Aorta (tissue), 5 donors: ENCODE results near the gene FAM131C. TPM values are rescaled to one million over a fixed set of nuclear protein-coding genes. Genes with fewer than 3 reads are reported as not detected.
A peak's percentile ranks its signal among the peaks of the same experiment; 100 is the strongest.

Experiments
- ATAC-seq: fragments of 200-7000 bp; cut with Tn5 transposase; one replicate; pipeline ENCODE4 v1.9.1; 2022; ENCODE audit warnings: moderate library complexity; ENCODE audit not compliant: low FRiP score
- DNase-seq, 2 donors: peaks; one replicate each; pipeline ENCODE4 v3.0.0-alpha.2; 2020
- H3K27ac ChIP-seq, 2 donors: one replicate each; pipeline ENCODE4 v1.5.1; 2013; ENCODE audit warnings: low read length in 2 of 2, mild to moderate bottlenecking in 2 of 2, moderate library complexity in 2 of 2, control low read depth in 1 of 2, inconsistent platforms in 1 of 2, low read depth in 1 of 2
- H3K27me3 ChIP-seq, 2 donors: one replicate each; pipeline ENCODE4 v1.6.1; 2013; ENCODE audit warnings: control low read depth in 1 of 2, low read length in 1 of 2, mild to moderate bottlenecking in 1 of 2, moderate library complexity in 1 of 2; ENCODE audit not compliant: insufficient read depth in 2 of 2, control insufficient read depth in 1 of 2
- H3K36me3 ChIP-seq, 2 donors: one replicate each; pipeline ENCODE4 v1.6.1; 2013; ENCODE audit warnings: control low read depth in 1 of 2, low read length in 1 of 2, mild to moderate bottlenecking in 1 of 2; ENCODE audit not compliant: insufficient read depth in 2 of 2, control insufficient read depth in 1 of 2
- H3K4me1 ChIP-seq, 2 donors: one replicate each; pipeline ENCODE4 v1.6.1; 2013; ENCODE audit warnings: low read length in 2 of 2, control low read depth in 1 of 2, mild to moderate bottlenecking in 1 of 2, moderate library complexity in 1 of 2; ENCODE audit not compliant: insufficient read depth in 2 of 2, control insufficient read depth in 1 of 2
- H3K4me3 ChIP-seq, 2 donors: one replicate each; pipeline ENCODE4 v1.5.1; 2013; ENCODE audit warnings: low read length in 2 of 2, control low read depth in 1 of 2, mild to moderate bottlenecking in 1 of 2
- H3K9me3 ChIP-seq: one replicate; pipeline ENCODE4 v1.6.1; 2013; ENCODE audit warnings: mild to moderate bottlenecking, low read length; ENCODE audit not compliant: control insufficient read depth
- WGBS, 2 donors: extraction: QIAGEN DNeasy Blood & Tissue Kit; methylation state at CpG; one replicate each; pipeline ENCODE4 v1.1.7; 2013; 5-methylcytosine and 5-hydroxymethylcytosine counted together
- intact Hi-C, 2 donors: fragments of 100-400 bp; cut with DNase I; formaldehyde crosslinking; loops; one replicate each; pipeline versions ENCODE4 v1.14.2 to v1.15.0; 2022
- polyA plus RNA-seq, 2 donors: library from polyadenylated mRNA; stranded (reverse); fragments of 200-250 nt; gene quantifications; one replicate each; pipeline ENCODE4 v1.2.3, GENCODE V29; 2013
- total RNA-seq, 2 donors: library from RNA; stranded (reverse); fragmentation: NEBNext Ultra II Directional; extraction: Animal tissue kit (Norgen Biotek cat#: 25700); gene quantifications; one replicate each; pipeline ENCODE4 v1.2.1, GENCODE V29; 2021
- donor health status: healthy with polysubstance abuse.
- donor health status: Bipolar disorder and iron deficiency.
- donor health status: DM: no; HTN: no; CAD: no.
- donor health status: DM: no; HTN: no; CAD: no.
- donor health status: DM: yes; HTN: yes; CAD: no.

Gene FAM131C
- total and polyA plus RNA-seq, 4 donors = 0.26 to 0.67 TPM; not detected in 2

- Histone ChIP-seq H3K36me3 (no peaks in the 10 kb centered on the region), H3K4me3 (no peak overlapping the region), H3K27ac (no peak overlapping the region), H3K27me3 (no peaks in the 10 kb centered on the region), H3K9me3 (no peaks in the 10 kb centered on the region), H3K4me1 (no peaks in the 10 kb centered on the region)
- WGBS, 2 donors = 84 to 86% methylated on average over 6 of the region's 6 CpGs
- ATAC-seq (no peak), DNase-seq (no peak)
- intact Hi-C loops = no loop called here
Measured at GRCh38 chr1:16117369-16117768, 43.9 kb upstream of the FAM131C start.

- WGBS, 2 donors = 92 to 95% methylated on average over 8 of the region's 8 CpGs
- Histone ChIP-seq H3K4me1 (no peaks in the 10 kb centered on the region), H3K27ac (no peak overlapping the region)
Measured at GRCh38 chr1:16116625-16117024, 43.2 kb upstream of the FAM131C start.

GRCh38 chr1:16116002-16116401 is 42.6 kb upstream of the FAM131C start:
- DNase-seq = peak; percentile 36 to 37
- WGBS, 2 donors = 88 to 92% methylated on average over 16 of the region's 16 CpGs
- H3K36me3 ChIP-seq = no peaks in the 10 kb centered on the region
- no peaks in the 10 kb centered on the region for H3K4me1 ChIP-seq
- ATAC-seq = no peak
- no peak overlapping the region for H3K27ac ChIP-seq
- no peaks in the 10 kb centered on the region for H3K27me3 ChIP-seq
- intact Hi-C loops = no loop called here
- H3K4me3 ChIP-seq = no peak overlapping the region
- H3K9me3 ChIP-seq = no peaks in the 10 kb centered on the region

More at GRCh38 chr1:16116625-16117024, 43.2 kb upstream of the FAM131C start:
- H3K27me3 ChIP-seq = no peaks in the 10 kb centered on the region
- no peak overlapping the region for H3K4me3 ChIP-seq
- H3K36me3 ChIP-seq = no peaks in the 10 kb centered on the region
- intact Hi-C loops = no loop called here
- no peaks in the 10 kb centered on the region for H3K9me3 ChIP-seq
- ATAC-seq (no peak), DNase-seq (peak; percentile 13 to 43)

- Histone ChIP-seq H3K27me3 (no peaks in the 10 kb centered on the region), H3K27ac (no peak overlapping the region), H3K36me3 (no peaks in the 10 kb centered on the region), H3K4me3 (no peak overlapping the region), H3K9me3 (no peaks in the 10 kb centered on the region), H3K4me1 (no peaks in the 10 kb centered on the region)
- ATAC-seq (no peak), DNase-seq (peak in 1 of 2 donors; percentile 40)
- 84 to 86% methylated on average over 6 of the region's 6 CpGs for WGBS, 2 donors
- intact Hi-C loops = no loop called here
Measured at GRCh38 chr1:16115468-16115983, 42.1 kb upstream of the FAM131C start.

- H3K9me3 ChIP-seq = no peaks in the 10 kb centered on the region
Measured at GRCh38 chr1:16114527-16115467, 41.3 kb upstream of the FAM131C start.

GRCh38 chr1:16112596-16113555 is 39.4 kb upstream of the FAM131C start:
- H3K27me3 ChIP-seq = no peaks in the 10 kb centered on the region
- H3K9me3 ChIP-seq = peaks cover 3% of the 10 kb centered on the region
- DNase-seq = peak; percentile 41 to 57
- no peaks in the 10 kb centered on the region for H3K4me1 ChIP-seq
- no peak overlapping the region for H3K4me3 ChIP-seq
- no peak overlapping the region for H3K27ac ChIP-seq
- intact Hi-C loops = no loop called here
- 71 to 75% methylated on average over 14 of the region's 14 CpGs for WGBS, 2 donors
- no peak for ATAC-seq
- no peaks in the 10 kb centered on the region for H3K36me3 ChIP-seq

More at GRCh38 chr1:16114527-16115467, 41.3 kb upstream of the FAM131C start:
- Histone ChIP-seq H3K4me1 (no peaks in the 10 kb centered on the region), H3K27me3 (no peaks in the 10 kb centered on the region), H3K4me3 (no peak overlapping the region), H3K36me3 (no peaks in the 10 kb centered on the region), H3K27ac (no peak overlapping the region)
- WGBS, 2 donors = 86 to 90% methylated on average over 23 of the region's 23 CpGs
- no peak for ATAC-seq
- intact Hi-C loops = no loop called here
- DNase-seq = peak; percentile 44 to 70

- H3K4me3 ChIP-seq = no peak overlapping the region
- no peak overlapping the region for H3K27ac ChIP-seq
- H3K36me3 ChIP-seq = no peaks in the 10 kb centered on the region
- no peaks in the 10 kb centered on the region for H3K27me3 ChIP-seq
- DNase-seq (peak; percentile 71 to 75), ATAC-seq (peak; percentile 82)
- intact Hi-C loops = no loop called here
- H3K9me3 ChIP-seq = peaks cover 3% of the 10 kb centered on the region
- 48 to 50% methylated on average over 14 to 15 of the region's 15 CpGs for WGBS, 2 donors
- no peaks in the 10 kb centered on the region for H3K4me1 ChIP-seq
Measured at GRCh38 chr1:16111771-16112595, 38.5 kb upstream of the FAM131C start.

- peaks cover 3% of the 10 kb centered on the region for H3K9me3 ChIP-seq
- DNase-seq (peak; percentile 24 to 27), ATAC-seq (no peak)
- H3K4me1 ChIP-seq = no peaks in the 10 kb centered on the region
- H3K27me3 ChIP-seq = no peaks in the 10 kb centered on the region
- no peaks in the 10 kb centered on the region for H3K36me3 ChIP-seq
- H3K4me3 ChIP-seq = no peak overlapping the region
- WGBS, 2 donors = 90 to 97% methylated on average over 7 of the region's 7 CpGs
- intact Hi-C loops = no loop called here
- no peak overlapping the region for H3K27ac ChIP-seq
Measured at GRCh38 chr1:16110884-16111283, 37.4 kb upstream of the FAM131C start.
